Panc1 (cell line): ENCODE measurements around the gene RAB1B. TPM values are rescaled to one million over a fixed set of nuclear protein-coding genes. Genes with fewer than 3 reads are reported as not detected.

Experiments used
- ATAC-seq: fragments of 200-7000 bp; cut with Tn5 transposase; 2 replicates; pipeline ENCODE4 v1.9.1; 2020; ENCODE audit warnings: mild to moderate bottlenecking, moderate library complexity
- BruUV-seq: library from RNA; stranded (reverse); fragments of 400-500 nt; replicated peaks from 2 replicates; lab custom pipeline; 2021; lab: Mats Ljungman, UMichigan
- CTCF ChIA-PET: fragments of 300-600 bp; sonication (Branson Sonifier 250); formaldehyde crosslinking; loops from one replicate; lab custom pipeline; 2022; ENCODE audit warnings: antibody characterized with exemption; lab: Charles Lee
- POLR2A ChIA-PET: fragments of 300-600 bp; sonication (Branson Sonifier 250); formaldehyde crosslinking; loops from one replicate; lab custom pipeline; 2022; ENCODE audit warnings: antibody characterized with exemption; lab: Charles Lee
- DNase-seq: peaks from one replicate; pipeline ENCODE4 v3.0.0-alpha.2; 2010; ENCODE audit warnings: low read depth, low spot score
- H3K27ac ChIP-seq: 2 replicates; pipeline ENCODE4 v1.5.1; 2011; ENCODE audit warnings: mild to moderate bottlenecking, low read length, inconsistent platforms
- H3K27me3 ChIP-seq: fragments of 200-500 bp; sonication (Bioruptor generic); 2 replicates; pipeline ENCODE4 v1.6.0; 2014; ENCODE audit warnings: low read length, inconsistent platforms; ENCODE audit not compliant: control insufficient read depth, insufficient read depth
- H3K36me3 ChIP-seq: fragments of 200-500 bp; sonication (Bioruptor generic); 2 replicates; pipeline ENCODE4 v1.5.1; 2014; ENCODE audit warnings: inconsistent platforms, mild to moderate bottlenecking, low read length, moderate library complexity; ENCODE audit not compliant: control insufficient read depth, insufficient read depth
- H3K4me1 ChIP-seq: 2 replicates; pipeline ENCODE4 v1.5.1; 2011; ENCODE audit warnings: inconsistent platforms, mild to moderate bottlenecking, low read length, moderate library complexity; ENCODE audit not compliant: control insufficient read depth, insufficient read depth
- H3K4me3 ChIP-seq, 2 experiments: 2 replicates each; pipeline ENCODE4 v1.5.1; 2011 to 2012; ENCODE audit warnings: low read depth in 2 of 2, low read length in 2 of 2, mild to moderate bottlenecking in 2 of 2, inconsistent platforms in 1 of 2, moderate library complexity in 1 of 2
- H3K9me3 ChIP-seq: fragments of 200-500 bp; sonication (Bioruptor generic); 2 replicates; pipeline ENCODE4 v1.5.1; 2014; ENCODE audit warnings: low read depth, mild to moderate bottlenecking, inconsistent platforms, low read length, moderate library complexity; ENCODE audit not compliant: control insufficient read depth, insufficient read depth
- CTCF ChIP-seq: fragments of 450-650 bp; IDR thresholded peaks from 2 replicates; pipeline ENCODE4 v1.5.1; 2017; ENCODE audit warnings: mild to moderate bottlenecking
- POLR2AphosphoS5 ChIP-seq: IDR thresholded peaks from 2 replicates; pipeline ENCODE4 v1.6.1; 2012; ENCODE audit warnings: mild to moderate bottlenecking, low read depth, low read length, moderate library complexity
- SIN3A ChIP-seq: IDR thresholded peaks from 2 replicates; pipeline ENCODE4 v1.6.1; 2012; ENCODE audit warnings: low read depth, mild to moderate bottlenecking, low read length, moderate library complexity, borderline replicate concordance; ENCODE audit not compliant: insufficient read depth
- TCF7L2 ChIP-seq: IDR thresholded peaks from 2 replicates; pipeline ENCODE4 v1.6.1; 2011; ENCODE audit warnings: mild to moderate bottlenecking, low read depth, low read length, inconsistent platforms
- in situ Hi-C: cut with HindIII; loops from 2 replicates; pipeline ENCODE4 v1.10.0; 2016; ENCODE audit warnings: low sequenced_read_pairs, low pct_unique_long_range_greater_than_20kb
- intact Hi-C: fragments of 100-400 bp; cut with micrococcal nuclease; formaldehyde crosslinking; loops from one replicate; pipeline ENCODE4 v1.10.0; 2022; ENCODE audit not compliant: unreplicated experiment
- total RNA-seq: library from RNA; stranded (reverse); gene quantifications from one replicate; pipeline ENCODE4 v1.2.1, GENCODE V29; 2021; ENCODE audit not compliant: unreplicated experiment
- TF ChIP-seq, protein P1 (sequence below), 2 experiments: IDR thresholded peaks; 2 replicates each; pipeline ENCODE4 v1.6.1; 2011 to 2012; ENCODE audit warnings: low read depth in 2 of 2, control low read depth in 1 of 2, low read length in 1 of 2, mild to moderate bottlenecking in 1 of 2, moderate library complexity in 1 of 2; ENCODE audit not compliant: insufficient read depth in 1 of 2

Gene RAB1B
- total RNA-seq, 1 experiment from 2014 or later: 256 TPM

GRCh38 chr11:66267039-66267378, 1.4 kb upstream of the RAB1B start:
- no peaks in the 10 kb centered on the region for H3K9me3 ChIP-seq
- no peaks in the 10 kb centered on the region for H3K27me3 ChIP-seq
- H3K27ac ChIP-seq: peak overlapping the region; percentile 78
- in situ Hi-C loops: no loop called here
- ATAC-seq (peak; percentile 42), DNase-seq (no peak)
- H3K4me1 ChIP-seq: peaks cover 12% of the 10 kb centered on the region
- ChIA-PET POLR2A (no interaction called here), CTCF (no interaction called here)
- no TSS peak for BruUV-seq
- intact Hi-C loops: no loop called here
- peak overlapping the region; percentile 88 to 90 for H3K4me3 ChIP-seq
- TF ChIP-seq SIN3A (0 out of 2 replicates have a peak, but pooled peaks have one; percentile 2), TCF7L2 (no peak)
- 0 out of 2 replicates have a peak, but pooled peaks cover 5% of the 10 kb centered on the region for H3K36me3 ChIP-seq

DNA sequence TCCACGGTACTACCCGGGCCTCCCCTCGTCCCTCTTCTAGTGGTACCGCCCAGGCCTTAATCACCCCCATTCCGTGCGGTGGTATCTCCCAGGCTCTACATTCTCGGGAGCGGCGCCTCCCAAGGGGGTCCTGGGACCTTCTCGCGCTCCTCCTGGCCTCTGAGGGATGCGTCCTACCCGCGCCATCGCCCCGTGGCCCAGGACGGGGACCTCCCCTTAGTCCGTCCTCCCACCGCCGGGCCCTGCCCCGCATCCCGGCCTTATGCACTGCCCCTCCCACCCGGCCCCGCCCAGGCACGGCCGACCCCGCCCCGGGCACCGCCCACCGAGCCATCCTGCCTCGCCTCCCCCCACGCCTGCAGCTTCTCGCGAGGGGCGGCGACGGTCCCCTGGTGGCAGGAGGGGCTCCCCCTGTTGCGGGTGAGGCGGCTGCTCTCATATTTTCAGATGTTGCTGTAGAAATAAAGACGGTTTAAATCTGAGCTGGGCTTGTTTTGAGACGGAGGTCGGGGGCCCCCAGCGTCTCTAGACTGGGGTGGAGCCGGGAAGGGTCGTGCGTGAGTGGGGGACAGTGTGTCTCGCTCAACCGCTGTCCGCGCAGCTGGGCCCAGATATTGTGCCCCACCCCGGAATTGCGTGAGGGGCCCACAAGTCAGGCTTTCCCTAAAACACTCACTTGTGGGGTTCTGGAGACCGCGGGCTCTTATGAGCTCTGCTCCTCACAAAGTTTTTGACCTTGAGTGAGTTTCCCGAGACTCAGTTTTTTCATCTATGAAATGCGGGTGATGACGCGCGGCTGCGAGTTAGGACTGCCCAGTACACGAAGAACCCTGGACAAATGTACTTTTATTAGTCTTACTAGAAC, 828 bp upstream of the RAB1B start:
- peak; percentile 53 for DNase-seq

More for the DNA sequence above, 828 bp upstream of the RAB1B start:
- TF ChIP-seq TCF7L2 (no peak), POLR2AphosphoS5 (peak; percentile 73), SIN3A (no peak), CTCF (no peak)
- TF ChIP-seq, protein P1, sequence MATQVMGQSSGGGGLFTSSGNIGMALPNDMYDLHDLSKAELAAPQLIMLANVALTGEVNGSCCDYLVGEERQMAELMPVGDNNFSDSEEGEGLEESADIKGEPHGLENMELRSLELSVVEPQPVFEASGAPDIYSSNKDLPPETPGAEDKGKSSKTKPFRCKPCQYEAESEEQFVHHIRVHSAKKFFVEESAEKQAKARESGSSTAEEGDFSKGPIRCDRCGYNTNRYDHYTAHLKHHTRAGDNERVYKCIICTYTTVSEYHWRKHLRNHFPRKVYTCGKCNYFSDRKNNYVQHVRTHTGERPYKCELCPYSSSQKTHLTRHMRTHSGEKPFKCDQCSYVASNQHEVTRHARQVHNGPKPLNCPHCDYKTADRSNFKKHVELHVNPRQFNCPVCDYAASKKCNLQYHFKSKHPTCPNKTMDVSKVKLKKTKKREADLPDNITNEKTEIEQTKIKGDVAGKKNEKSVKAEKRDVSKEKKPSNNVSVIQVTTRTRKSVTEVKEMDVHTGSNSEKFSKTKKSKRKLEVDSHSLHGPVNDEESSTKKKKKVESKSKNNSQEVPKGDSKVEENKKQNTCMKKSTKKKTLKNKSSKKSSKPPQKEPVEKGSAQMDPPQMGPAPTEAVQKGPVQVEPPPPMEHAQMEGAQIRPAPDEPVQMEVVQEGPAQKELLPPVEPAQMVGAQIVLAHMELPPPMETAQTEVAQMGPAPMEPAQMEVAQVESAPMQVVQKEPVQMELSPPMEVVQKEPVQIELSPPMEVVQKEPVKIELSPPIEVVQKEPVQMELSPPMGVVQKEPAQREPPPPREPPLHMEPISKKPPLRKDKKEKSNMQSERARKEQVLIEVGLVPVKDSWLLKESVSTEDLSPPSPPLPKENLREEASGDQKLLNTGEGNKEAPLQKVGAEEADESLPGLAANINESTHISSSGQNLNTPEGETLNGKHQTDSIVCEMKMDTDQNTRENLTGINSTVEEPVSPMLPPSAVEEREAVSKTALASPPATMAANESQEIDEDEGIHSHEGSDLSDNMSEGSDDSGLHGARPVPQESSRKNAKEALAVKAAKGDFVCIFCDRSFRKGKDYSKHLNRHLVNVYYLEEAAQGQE (IDR thresholded peaks at IDR 0.05; ENCODE audit: insufficient read depth in 1 of 2, low read depth in 2 of 2, low read length in 1 of 2): peak in 1 of 2 experiments; percentile 33; a peak in 1 of 4 replicates
- ATAC-seq: peak; percentile 83
- ChIA-PET POLR2A (no interaction called here), CTCF (interaction anchor here (0.6 kb wide), 1 partner anchor 1752 kb away, joined by 3 read pairs; no protein-coding TSS in a partner anchor)
- intact Hi-C loops (no loop called here), in situ Hi-C loops (no loop called here)
- Histone ChIP-seq H3K27ac (peak overlapping the region; percentile 86), H3K9me3 (no peaks in the 10 kb centered on the region), H3K4me1 (peaks cover 12% of the 10 kb centered on the region), H3K36me3 (0 out of 2 replicates have a peak, but pooled peaks cover 6% of the 10 kb centered on the region), H3K4me3 (peak overlapping the region; percentile 88 to 90), H3K27me3 (no peaks in the 10 kb centered on the region)
- BruUV-seq: no TSS peak
